ENCODE data around the gene RASSF4.

RASSF4 gene

DNA sequence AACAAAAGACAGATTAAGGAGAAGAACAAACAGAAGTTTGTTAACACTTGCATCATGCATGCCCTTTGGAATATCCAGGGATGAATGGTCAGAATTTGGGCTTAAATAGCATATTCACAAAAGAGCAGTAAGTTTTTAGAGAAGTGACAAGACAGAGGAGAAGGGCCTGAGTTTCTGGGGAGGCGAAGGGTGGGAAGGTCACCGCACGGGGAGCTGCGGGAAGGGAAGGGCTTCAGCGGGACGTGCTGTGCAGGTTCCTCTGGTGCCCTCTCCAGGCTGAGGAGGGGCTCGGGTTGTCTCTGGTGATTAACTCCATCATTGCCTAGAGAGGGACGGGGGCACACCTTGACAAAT lies 30.7 kb downstream of the RASSF4 start:
- no peak for FAIRE-seq

DNA sequence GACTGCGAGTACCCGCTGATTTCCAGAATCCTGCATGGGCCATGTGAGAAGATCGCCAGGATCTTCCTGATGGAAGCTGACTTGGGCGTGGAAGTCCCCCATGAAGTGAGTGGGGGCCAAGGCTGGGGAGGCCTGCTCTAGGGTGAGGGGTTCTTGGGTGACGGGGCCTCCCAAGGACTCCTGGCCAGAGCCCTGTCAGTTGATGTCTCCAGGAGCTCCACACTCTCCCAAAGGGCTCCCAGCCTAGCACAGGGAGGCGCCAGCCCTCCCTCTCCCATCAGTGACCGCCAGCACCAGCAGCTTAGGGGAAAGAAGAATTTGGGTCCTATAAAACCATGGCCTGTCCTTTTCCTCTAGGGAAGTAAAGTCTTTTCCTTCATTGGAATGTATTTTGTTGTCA lies 31.4 kb downstream of the RASSF4 start:
- no peak for FAIRE-seq

DNA sequence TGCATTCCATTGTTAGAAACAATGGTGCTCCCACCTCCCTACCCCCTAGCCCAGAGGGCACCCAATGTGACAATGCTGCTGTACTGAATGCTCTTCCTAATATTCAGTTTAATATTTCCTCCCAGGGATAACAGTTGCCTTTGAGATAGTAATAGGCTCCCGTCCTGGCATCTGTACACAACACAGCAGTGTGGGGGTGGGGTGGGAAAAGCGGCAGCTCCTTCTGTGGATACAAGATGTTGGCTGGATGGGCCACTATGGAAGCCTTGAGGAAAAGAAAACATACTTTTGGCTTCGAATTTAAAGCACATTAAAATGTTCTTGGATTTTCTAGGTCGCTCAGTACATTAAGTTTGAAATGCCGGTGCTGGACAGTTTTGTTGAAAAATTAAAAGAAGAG lies 32.0 kb downstream of the RASSF4 start:
- no peak for FAIRE-seq

- no peak for FAIRE-seq
These were observed 32.6 kb downstream of the RASSF4 start for GRCh38 chr10:44992070-44992731.

- no peak for FAIRE-seq
These were observed 33.2 kb downstream of the RASSF4 start for GRCh38 chr10:44992732-44993225.

GRCh38 chr10:44993226-44993921 lies 33.8 kb downstream of the RASSF4 start:
- FAIRE-seq = no peak

GRCh38 chr10:44993922-44994751 lies 34.5 kb downstream of the RASSF4 start:
- FAIRE-seq = no peak

DNA sequence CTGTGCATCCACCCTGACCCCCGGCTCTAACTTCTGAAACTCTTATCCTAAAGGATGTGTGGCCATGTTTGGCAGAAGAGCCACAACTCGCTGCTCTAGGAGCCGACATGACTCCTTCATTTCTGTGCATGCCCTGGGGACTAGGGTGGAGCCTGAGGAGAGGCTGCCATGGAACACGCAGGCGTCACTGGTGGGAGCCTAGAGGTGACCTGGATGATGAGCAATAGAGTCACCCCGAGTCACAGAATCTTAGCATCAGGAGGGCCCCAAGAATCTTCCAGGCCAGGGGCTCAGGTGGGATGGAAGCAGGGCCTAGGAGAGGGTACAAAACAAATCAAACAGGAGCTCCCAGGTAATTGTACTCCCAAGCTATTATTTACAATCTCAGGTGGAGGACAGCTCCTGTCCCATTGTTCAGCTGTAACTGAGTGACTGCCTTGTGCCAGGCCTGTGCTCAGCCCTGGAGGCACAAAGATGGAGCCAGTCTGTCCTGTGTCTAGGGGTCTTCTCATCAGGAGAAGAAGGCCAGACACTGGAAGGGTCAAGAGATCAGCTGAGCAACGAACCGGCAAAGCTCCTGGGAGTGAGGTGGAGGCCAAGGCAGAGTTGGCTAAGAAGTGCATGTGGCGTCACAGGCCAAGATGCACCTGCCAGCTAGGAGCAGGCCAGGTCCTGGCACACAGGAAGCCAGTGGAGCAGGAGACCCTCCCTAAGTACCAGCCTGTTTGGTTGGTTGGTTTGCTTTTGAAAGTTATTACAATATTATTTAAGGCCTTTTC lies 35.3 kb downstream of the RASSF4 start:
- no peak for FAIRE-seq

DNA sequence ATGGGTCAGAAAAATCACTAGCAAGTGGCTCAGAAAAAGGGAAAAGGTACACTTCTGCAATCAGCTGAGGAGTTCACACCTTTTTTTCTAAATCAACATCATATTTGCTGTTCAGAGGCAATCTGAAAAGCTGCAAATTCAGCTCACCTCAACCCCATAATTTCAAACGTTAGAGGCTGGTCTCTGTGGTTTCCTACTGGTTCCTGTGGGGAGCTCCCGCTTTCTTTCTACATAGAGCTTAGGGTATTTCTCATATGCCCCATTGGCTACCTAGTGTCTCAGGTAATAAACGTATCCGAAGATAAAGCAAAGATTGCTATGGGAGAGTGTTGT lies 35.9 kb downstream of the RASSF4 start:
- FAIRE-seq = no peak

- FAIRE-seq = no peak
These were observed 36.5 kb downstream of the RASSF4 start for GRCh38 chr10:44995914-44996669.

DNA sequence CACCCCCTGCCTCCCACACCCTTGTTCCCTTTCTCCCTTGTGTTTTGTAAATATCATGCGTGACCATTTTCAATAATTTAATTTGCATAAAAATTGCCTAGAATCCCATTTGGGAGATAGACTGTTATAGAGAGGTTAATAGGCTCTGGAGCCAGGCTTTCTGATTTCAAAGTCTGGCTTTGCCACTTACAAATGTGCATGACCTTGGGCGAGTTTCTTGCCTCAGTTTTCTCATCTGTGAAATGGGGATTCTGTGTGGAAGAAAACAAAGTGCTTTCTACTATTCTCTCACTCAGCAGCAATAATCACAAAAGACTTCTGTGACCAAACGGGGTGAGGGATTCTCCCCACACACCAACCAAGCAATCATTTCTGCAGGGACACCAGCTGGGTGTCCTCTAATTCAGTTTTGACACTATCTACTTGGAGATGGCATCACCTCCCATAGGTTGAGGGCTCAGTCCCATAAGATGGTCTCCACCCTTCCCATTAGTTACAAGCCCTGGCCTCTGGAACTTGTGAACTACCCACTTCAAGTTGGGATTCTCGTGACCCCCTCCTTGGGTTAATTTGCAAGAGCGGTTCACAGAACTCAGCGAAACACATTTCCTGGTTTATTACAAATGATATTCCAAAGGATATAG lies 37.6 kb downstream of the RASSF4 start:
- FAIRE-seq = no peak

GRCh38 chr10:44998146-44998631 lies 38.6 kb downstream of the RASSF4 start:
- no peak for FAIRE-seq

DNA sequence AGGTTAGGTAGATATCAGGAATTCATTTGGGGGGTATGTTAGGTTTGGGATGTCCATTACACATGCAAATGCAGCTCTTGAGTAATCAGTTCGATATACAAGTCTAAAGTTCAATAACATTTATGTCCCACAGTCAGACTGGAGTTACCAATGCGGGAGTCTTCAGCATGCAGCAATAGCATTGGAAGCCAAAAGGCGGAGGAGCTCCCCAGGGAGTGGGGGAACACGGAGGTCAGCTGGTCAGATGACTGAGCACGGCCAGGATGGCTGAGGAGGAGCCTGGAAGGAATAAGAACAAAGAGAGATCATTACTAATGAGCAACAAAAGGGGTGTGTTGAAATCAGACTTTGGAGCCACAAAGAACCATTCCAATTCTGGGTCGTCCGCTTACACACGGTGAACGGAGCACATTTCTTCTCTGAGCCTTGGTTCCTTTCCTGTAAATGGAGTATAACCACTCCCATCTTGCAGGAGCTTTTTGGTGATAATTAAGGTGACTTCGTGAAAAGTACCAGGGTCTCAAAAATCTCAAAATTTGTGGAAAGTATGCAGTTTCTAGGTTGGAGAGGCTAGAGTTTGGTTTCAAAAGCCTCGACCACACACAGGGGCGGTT lies 40.6 kb downstream of the RASSF4 start:
- no peak for FAIRE-seq

DNA sequence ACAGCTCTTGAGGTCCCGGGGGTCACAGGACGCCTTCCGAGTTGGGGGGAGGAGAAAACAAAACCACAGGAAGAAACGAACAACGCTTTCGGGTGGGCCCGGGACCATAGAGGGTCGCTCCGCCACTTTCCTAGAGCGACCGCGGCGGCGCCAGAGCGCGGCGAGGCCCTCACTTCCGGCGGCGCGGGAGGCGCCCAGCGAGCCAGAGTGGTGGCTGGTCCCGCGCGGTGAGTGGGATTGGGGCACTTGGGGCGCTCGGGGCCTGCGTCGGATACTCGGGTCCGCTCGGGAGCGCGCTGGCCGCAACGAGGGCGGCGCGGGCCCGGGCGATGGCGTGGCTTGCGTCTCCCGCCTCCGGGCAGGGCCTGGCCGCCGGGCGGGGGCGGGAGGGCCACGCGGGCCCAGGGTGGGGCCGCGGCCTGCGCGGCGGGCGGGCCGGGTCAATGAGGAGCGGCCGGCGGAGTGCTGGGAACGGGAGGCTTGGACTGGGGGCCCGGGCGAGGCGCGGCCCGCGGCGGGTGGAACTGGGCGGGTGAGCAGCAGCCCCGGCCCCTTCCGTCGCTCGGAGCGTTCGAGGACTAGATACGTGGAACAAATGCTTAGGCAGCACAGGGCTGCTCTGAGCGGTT lies 41.3 kb downstream of the RASSF4 start, which contains the start of gene ZNF22:
TSS of gene ZNF22 (plus strand) at position 172 of the 629 bp plus-strand sequence. CDS start 2,446 bp downstream, outside the sequence.
- FAIRE-seq = no peak

DNA sequence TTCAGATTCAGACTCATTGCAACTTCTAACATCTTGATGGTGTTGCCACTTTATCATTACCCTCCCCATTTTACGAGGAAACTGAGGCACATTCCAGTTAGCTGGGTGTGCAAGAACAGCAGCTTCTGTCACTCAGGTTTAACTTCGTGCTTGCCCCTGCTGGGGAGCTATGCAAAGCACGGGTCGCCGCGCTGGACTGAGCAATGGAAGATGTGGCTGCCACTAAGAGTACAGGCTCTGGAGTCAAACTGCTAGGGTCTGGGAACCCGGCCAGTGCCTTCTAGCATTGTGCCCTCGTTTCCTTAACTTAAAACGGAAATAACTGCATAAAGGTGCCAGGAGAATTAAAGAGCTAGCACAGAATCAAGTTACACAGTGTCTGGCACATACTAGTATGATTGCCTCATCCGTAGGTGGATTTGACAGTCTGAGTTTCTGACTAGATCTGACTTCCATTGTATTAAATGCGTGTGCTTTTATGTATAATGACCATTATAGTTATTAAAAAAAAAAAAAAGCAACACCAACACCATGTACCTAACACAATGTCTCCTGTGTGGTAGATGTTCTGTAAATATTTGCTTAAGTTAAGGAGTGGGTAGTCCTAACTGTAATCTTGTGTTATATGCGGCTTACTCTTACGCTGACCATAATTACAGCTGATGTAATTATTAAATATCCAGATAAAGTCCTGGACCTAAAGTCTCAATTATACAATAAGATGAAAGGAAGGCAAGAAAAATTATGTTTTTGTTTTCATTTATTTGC lies 42.0 kb downstream of the RASSF4 start:
- peak; percentile 74 for FAIRE-seq

DNA sequence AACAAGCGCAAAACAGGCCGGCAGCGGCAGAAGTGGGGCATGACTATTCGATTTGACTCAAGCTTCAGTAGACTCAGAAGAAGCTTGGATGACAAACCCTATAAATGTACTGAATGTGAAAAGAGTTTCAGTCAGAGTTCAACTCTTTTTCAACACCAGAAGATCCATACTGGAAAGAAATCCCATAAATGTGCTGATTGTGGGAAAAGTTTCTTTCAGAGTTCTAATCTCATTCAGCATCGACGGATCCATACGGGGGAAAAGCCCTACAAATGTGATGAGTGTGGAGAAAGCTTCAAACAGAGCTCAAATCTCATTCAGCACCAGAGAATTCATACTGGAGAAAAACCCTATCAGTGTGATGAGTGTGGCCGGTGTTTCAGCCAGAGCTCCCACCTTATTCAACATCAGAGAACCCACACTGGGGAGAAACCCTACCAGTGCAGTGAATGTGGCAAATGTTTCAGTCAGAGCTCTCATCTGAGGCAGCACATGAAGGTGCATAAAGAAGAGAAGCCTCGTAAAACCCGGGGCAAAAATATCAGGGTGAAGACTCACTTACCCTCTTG lies 43.9 kb downstream of the RASSF4 start:
- no peak for FAIRE-seq

- FAIRE-seq = no peak
These were observed 45.1 kb downstream of the RASSF4 start for GRCh38 chr10:45004661-45005060.

DNA sequence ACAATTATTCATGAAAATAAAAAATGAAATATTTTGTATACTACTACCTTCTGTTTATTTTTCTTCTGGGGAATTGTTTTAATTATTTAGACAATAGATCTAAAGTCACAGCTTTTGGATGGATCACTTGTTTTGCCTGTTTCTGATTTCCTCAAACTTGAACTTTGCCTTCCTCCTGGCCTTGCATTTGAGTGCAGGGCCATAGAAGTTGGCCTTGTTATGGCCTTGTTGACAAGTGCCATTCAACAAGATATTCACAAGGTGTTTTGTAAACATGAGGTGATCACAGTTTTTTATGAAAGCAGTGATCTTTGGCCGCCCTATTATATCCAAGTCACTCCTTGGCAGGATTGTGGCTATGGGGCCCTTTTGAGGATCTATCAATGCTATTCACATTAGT lies 45.7 kb downstream of the RASSF4 start:
- FAIRE-seq = no peak
